ENCODE measurements around the gene AGK. TPM values are rescaled to one million over a fixed set of nuclear protein-coding genes. Genes with fewer than 3 reads are reported as not detected.
A peak's percentile ranks its signal among the peaks of the same experiment; 100 is the strongest.

Gene AGK
- total and polyA plus RNA-seq, 2 experiments from 2014 or later = 21.9 to 37.9 TPM

GRCh38 chr7:141585592-141586510 lies 34.6 kb downstream of the AGK start:
- Histone ChIP-seq H3F3A (replicated peaks; ENCODE audit: low read depth) (peaks cover 9% of the 10 kb centered on the region), H3K79me2 (replicated peaks; ENCODE audit: insufficient read depth) (no peaks in the 10 kb centered on the region), H4K20me1 (replicated peaks; ENCODE audit: insufficient read depth) (no peaks in the 10 kb centered on the region), H3K4me2 (peak overlapping the region; percentile 58), H3K36me3 (ENCODE audit: insufficient read depth) (no peaks in the 10 kb centered on the region), H3K9me2 (ENCODE audit: insufficient read depth) (peaks cover 4% of the 10 kb centered on the region; the same call in 1 of the 2 replicates), H3K4me1 (ENCODE audit: insufficient read depth) (peaks cover 45% of the 10 kb centered on the region), H2AFZ (no peak overlapping the region), H3K4me3 (peak overlapping the region; percentile 16), H3K27me3 (ENCODE audit: insufficient read depth) (no peaks in the 10 kb centered on the region), H3K27ac (ENCODE audit: low read depth) (peak overlapping the region; percentile 90)
- H3K4me3 Mint-ChIP-seq = peak overlapping the region; percentile 49
- no peak for TF ChIP-seq JUNB (IDR thresholded peaks at IDR 0.05; ENCODE audit: unreplicated experiment)
- TF ChIP-seq ZNF114 (CRISPR knock-in tag; IDR thresholded peaks at IDR 0.05) = no peak
- TF ChIP-seq EZH2phosphoT487 (IDR thresholded peaks at IDR 0.05; ENCODE audit: unreplicated experiment) = no peak
- no peak for TF ChIP-seq NANOG (IDR thresholded peaks at IDR 0.05; ENCODE audit: borderline replicate concordance)
- no peak for TF ChIP-seq ZNF331 (CRISPR knock-in tag; IDR thresholded peaks at IDR 0.05; ENCODE audit: low read depth)
- no peak for TF ChIP-seq REST (IDR thresholded peaks at IDR 0.05; ENCODE audit: unreplicated experiment)
- no peak for TF ChIP-seq EZH2 (IDR thresholded peaks at IDR 0.05; ENCODE audit: low read depth, unreplicated experiment)
- no peak for TF ChIP-seq CREB1 (CRISPR knock-in tag; IDR thresholded peaks at IDR 0.05; ENCODE audit: low read depth)
- H3K36me3 Mint-ChIP-seq (ENCODE audit: low read depth) = peaks cover 23% of the 10 kb centered on the region
- H3K4me1 Mint-ChIP-seq = peaks cover 77% of the 10 kb centered on the region
- H3K27me3 Mint-ChIP-seq (ENCODE audit: insufficient read depth, low read depth, poor library complexity) = peaks cover 31% of the 10 kb centered on the region
- ATAC-seq (peak; percentile 6; the same call in 2 of the 3 replicates), DNase-seq (ENCODE audit: low spot score) (no peak)
- H3K27ac Mint-ChIP-seq = peak overlapping the region; percentile 98
- peaks cover 18% of the 10 kb centered on the region; the same call in 2 of the 3 replicates for H3K9me3 Mint-ChIP-seq

GRCh38 chr7:141586878-141587277 lies 35.7 kb downstream of the AGK start:
- Histone ChIP-seq H3K4me3 (no peak overlapping the region), H4K20me1 (replicated peaks; ENCODE audit: insufficient read depth) (no peaks in the 10 kb centered on the region), H3K36me3 (ENCODE audit: insufficient read depth) (no peaks in the 10 kb centered on the region), H3K27ac (ENCODE audit: low read depth) (peak overlapping the region; percentile 90), H3K9me2 (ENCODE audit: insufficient read depth) (peaks cover 4% of the 10 kb centered on the region; the same call in 1 of the 2 replicates), H3K4me2 (peak overlapping the region; percentile 58; the same call in 1 of the 2 replicates), H3K4me1 (ENCODE audit: insufficient read depth) (peaks cover 55% of the 10 kb centered on the region), H2AFZ (no peak overlapping the region), H3K27me3 (ENCODE audit: insufficient read depth) (no peaks in the 10 kb centered on the region), H3K79me2 (replicated peaks; ENCODE audit: insufficient read depth) (no peaks in the 10 kb centered on the region), H3F3A (replicated peaks; ENCODE audit: low read depth) (peaks cover 9% of the 10 kb centered on the region)
- Mint-ChIP-seq H3K9me3 (peaks cover 18% of the 10 kb centered on the region; the same call in 2 of the 3 replicates), H3K27ac (peak overlapping the region; percentile 98), H3K36me3 (ENCODE audit: low read depth) (peaks cover 23% of the 10 kb centered on the region), H3K4me3 (no peak overlapping the region), H3K4me1 (peaks cover 85% of the 10 kb centered on the region), H3K27me3 (ENCODE audit: insufficient read depth, low read depth, poor library complexity) (peaks cover 31% of the 10 kb centered on the region)
- DNase-seq (ENCODE audit: low spot score) (no peak), ATAC-seq (no peak)
- TF ChIP-seq CTCF (conservative IDR thresholded peaks at IDR 0.05; ENCODE audit: low read depth in 2 of 2) = no peak
- no peak for TF ChIP-seq CREB1 (CRISPR knock-in tag; IDR thresholded peaks at IDR 0.05; ENCODE audit: low read depth)
- no peak for TF ChIP-seq EZH2phosphoT487 (IDR thresholded peaks at IDR 0.05; ENCODE audit: unreplicated experiment)
- no peak for TF ChIP-seq POLR2AphosphoS5 (IDR thresholded peaks at IDR 0.05; ENCODE audit: low read depth)
- TF ChIP-seq REST (IDR thresholded peaks at IDR 0.05; ENCODE audit: unreplicated experiment) = no peak
- TF ChIP-seq ZNF114 (CRISPR knock-in tag; IDR thresholded peaks at IDR 0.05) = no peak
- TF ChIP-seq ZNF331 (CRISPR knock-in tag; IDR thresholded peaks at IDR 0.05; ENCODE audit: low read depth) = no peak
- no peak for TF ChIP-seq EZH2 (IDR thresholded peaks at IDR 0.05; ENCODE audit: low read depth, unreplicated experiment)
- no peak for TF ChIP-seq JUNB (IDR thresholded peaks at IDR 0.05; ENCODE audit: unreplicated experiment)
- TF ChIP-seq STAT1 (IDR thresholded peaks at IDR 0.05; ENCODE audit: unreplicated experiment) = no peak
